Measurements from ENCODE around the gene PLA2G5.

DNA sequence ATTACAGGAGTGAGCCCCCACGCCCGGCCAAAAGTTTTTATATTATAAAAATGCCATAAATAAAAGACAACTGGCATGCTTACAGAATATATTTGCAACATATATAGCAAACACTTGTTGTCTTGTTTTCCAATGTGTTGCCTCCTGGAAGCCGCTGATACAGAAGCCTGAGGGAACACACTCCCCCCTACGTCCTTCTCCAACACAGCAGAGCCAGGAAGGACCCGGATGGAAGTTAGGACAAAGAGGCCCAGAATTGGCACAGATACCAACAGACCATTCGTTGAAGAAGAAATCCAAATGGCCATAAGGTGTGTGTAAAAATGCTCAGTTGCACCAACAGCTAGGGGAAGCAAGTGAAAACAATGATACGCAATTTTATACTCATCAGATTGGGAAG is 1.3 kb upstream of the PLA2G5 start:
- TF ChIP-seq EZH2phosphoT487 (IDR thresholded peaks at IDR 0.05; ENCODE audit: borderline replicate concordance, low read length) (no peak), CTCF (IDR thresholded peaks at IDR 0.05; ENCODE audit: low read depth, low read length, poor library complexity, severe bottlenecking) (no peak)
